Lung (tissue), 12 donors: ENCODE data around the gene SLITRK1. TPM values are rescaled to one million over a fixed set of nuclear protein-coding genes. Genes with fewer than 3 reads are reported as not detected.

Experiments used
- ATAC-seq: fragments of 200-7000 bp; cut with Tn5 transposase; one replicate; pipeline ENCODE4 v1.9.1; 2020; ENCODE audit warnings: moderate number of reproducible peaks; ENCODE audit not compliant: insufficient read depth, low FRiP score
- DNase-seq, 3 donors: peaks; one replicate each; pipeline ENCODE4 v3.0.0-alpha.2; 2013 to 2017
- H3K27ac ChIP-seq, 2 donors: one replicate each; pipeline ENCODE4 v1.5.1; 2013; ENCODE audit warnings: mild to moderate bottlenecking in 2 of 2, moderate library complexity in 2 of 2, control low read depth in 1 of 2, inconsistent platforms in 1 of 2, low read depth in 1 of 2, low read length in 1 of 2
- H3K27me3 ChIP-seq, 3 donors: one replicate each; pipeline ENCODE4 v1.5.1; 2013; ENCODE audit warnings: low read length in 2 of 3; ENCODE audit not compliant: control insufficient read depth in 3 of 3, insufficient read depth in 3 of 3
- H3K36me3 ChIP-seq, 4 donors: one replicate each; pipeline ENCODE4 v1.5.1; 2013; ENCODE audit warnings: low read length in 4 of 4, mild to moderate bottlenecking in 1 of 4, moderate library complexity in 1 of 4; ENCODE audit not compliant: control insufficient read depth in 4 of 4, insufficient read depth in 4 of 4
- H3K4me1 ChIP-seq, 5 donors: one replicate each; pipeline ENCODE4 v1.5.1; 2013; ENCODE audit warnings: low read length in 5 of 5, mild to moderate bottlenecking in 2 of 5, moderate library complexity in 1 of 5; ENCODE audit not compliant: control insufficient read depth in 5 of 5, insufficient read depth in 5 of 5
- H3K4me3 ChIP-seq: one replicate; pipeline ENCODE4 v1.5.1; 2013; ENCODE audit warnings: mild to moderate bottlenecking, control low read depth, moderate library complexity
- H3K9ac ChIP-seq, 2 donors: one replicate each; pipeline ENCODE4 v1.5.1; 2013; ENCODE audit warnings: low read length in 2 of 2, control low read depth in 1 of 2; ENCODE audit not compliant: insufficient read depth in 1 of 2
- H3K9me3 ChIP-seq, 4 donors: one replicate each; pipeline ENCODE4 v1.5.1; 2013; ENCODE audit warnings: low read length in 3 of 4, mild to moderate bottlenecking in 1 of 4, moderate library complexity in 1 of 4; ENCODE audit not compliant: control insufficient read depth in 4 of 4, insufficient read depth in 3 of 4
- WGBS, 2 donors: extraction: QIAGEN DNeasy Blood & Tissue Kit; methylation state at CpG; one replicate each; pipeline ENCODE4 v1.1.7; 2013; 5-methylcytosine and 5-hydroxymethylcytosine counted together
- polyA plus RNA-seq, 2 donors: library from polyadenylated mRNA; stranded (reverse); fragments of 200-250 nt; gene quantifications; one replicate each; pipeline ENCODE4 v1.2.1, GENCODE V29; 2013
- total RNA-seq, 2 donors: library from RNA; depleted of rRNA in 1 of 2; stranded (reverse); fragments of >200 nt in 1 of 2; gene quantifications; one replicate each; pipeline ENCODE4 v1.2.1, GENCODE V29; 2014 to 2021
- TF ChIP-seq, protein P1 (sequence below): IDR thresholded peaks from 2 replicates; pipeline ENCODE4 v1.5.1; 2012; ENCODE audit warnings: mild to moderate bottlenecking; ENCODE audit errors: control extremely low read depth, extremely low read depth
- donor health status: control.
- donor health status: control.
- donor health status: Bipolar disorder and iron deficiency.
- donor health status: healthy.
- donor health status: DM: yes; HTN: yes; CAD: no.

The SLITRK1 gene
- total and polyA plus RNA-seq, 4 donors, result 0.06 TPM; not detected in 3

DNA sequence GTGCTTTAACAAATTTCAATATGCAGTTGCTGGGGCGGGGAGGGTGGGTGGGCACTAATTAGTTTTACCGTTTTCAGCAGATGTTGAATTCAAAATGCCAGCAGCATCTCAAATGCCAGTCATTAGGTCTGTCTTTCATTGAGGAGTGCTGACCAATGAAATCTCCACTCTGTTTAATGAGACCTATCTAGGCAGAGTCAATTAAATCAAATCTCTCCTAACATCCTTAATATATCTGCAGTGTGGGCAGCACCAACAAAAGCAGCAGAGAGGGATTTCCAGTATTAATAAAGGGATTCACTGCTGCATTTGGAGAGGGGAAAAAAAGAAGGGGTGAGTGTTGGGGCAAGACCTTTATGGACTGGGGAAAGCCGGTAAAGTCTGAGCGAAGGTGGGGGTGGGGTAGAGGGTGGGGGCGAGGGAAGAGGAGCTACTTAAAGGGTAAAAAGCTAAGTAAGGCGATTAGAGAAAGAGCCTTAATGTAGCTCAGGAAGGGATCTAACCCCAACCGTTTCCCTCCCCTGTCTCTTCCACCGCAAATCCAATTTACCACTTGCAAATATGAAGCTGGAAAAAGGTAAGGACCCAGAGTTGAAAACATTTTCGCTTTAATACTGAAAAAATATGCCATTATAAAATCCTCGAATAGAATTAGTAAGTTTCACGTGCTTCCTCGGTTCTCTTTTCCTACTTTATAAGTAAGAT, 4.5 kb downstream of the SLITRK1 start:
- TF ChIP-seq, protein P1, sequence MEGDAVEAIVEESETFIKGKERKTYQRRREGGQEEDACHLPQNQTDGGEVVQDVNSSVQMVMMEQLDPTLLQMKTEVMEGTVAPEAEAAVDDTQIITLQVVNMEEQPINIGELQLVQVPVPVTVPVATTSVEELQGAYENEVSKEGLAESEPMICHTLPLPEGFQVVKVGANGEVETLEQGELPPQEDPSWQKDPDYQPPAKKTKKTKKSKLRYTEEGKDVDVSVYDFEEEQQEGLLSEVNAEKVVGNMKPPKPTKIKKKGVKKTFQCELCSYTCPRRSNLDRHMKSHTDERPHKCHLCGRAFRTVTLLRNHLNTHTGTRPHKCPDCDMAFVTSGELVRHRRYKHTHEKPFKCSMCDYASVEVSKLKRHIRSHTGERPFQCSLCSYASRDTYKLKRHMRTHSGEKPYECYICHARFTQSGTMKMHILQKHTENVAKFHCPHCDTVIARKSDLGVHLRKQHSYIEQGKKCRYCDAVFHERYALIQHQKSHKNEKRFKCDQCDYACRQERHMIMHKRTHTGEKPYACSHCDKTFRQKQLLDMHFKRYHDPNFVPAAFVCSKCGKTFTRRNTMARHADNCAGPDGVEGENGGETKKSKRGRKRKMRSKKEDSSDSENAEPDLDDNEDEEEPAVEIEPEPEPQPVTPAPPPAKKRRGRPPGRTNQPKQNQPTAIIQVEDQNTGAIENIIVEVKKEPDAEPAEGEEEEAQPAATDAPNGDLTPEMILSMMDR, result no peak
- H3K4me1 ChIP-seq, result peaks cover 0 to 4% (median 0%) of the 10 kb centered on the region in 5 donors
- no peak overlapping the region for H3K9ac ChIP-seq
- peaks cover 0 to 15% (median 0%) of the 10 kb centered on the region in 4 donors for H3K9me3 ChIP-seq
- peaks cover 0 to 49% (median 40%) of the 10 kb centered on the region in 3 donors for H3K27me3 ChIP-seq
- no peak for ATAC-seq
- H3K27ac ChIP-seq, result no peak overlapping the region
- no peak for DNase-seq
- H3K4me3 ChIP-seq, result no peak overlapping the region
- no peaks in the 10 kb centered on the region for H3K36me3 ChIP-seq
- WGBS, 2 donors, result 32 to 46% methylated on average over 12 of the region's 12 CpGs

DNA sequence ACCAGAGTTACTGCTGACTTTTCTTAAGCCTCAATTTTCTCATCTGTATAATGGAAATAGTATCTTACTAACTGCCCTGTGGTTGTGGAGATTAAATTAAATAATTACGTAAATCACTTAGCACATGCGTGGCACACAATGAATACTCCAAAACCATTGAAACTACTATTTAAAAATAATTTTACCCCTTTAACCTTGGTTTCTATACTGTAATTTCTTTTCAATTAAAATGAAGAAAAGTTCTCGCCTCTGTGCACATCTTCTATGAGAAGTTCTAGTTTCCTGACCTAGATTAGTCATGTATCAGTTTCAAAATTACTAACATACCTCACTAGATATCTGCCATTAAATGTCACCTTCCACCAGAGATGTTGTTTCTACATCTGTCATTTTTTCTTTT, 5.7 kb downstream of the SLITRK1 start:
- H3K4me1 ChIP-seq, result no peaks in the 10 kb centered on the region
- 82 to 91% methylated on average over 3 of the region's 3 CpGs for WGBS, 2 donors
- peaks cover 0 to 15% (median 0%) of the 10 kb centered on the region in 4 donors for H3K9me3 ChIP-seq
- peaks cover 0 to 40% (median 31%) of the 10 kb centered on the region in 3 donors for H3K27me3 ChIP-seq
- no peak overlapping the region for H3K9ac ChIP-seq
- no peaks in the 10 kb centered on the region for H3K36me3 ChIP-seq
- H3K4me3 ChIP-seq, result no peak overlapping the region
- no peak overlapping the region for H3K27ac ChIP-seq
- ATAC-seq (no peak), DNase-seq (no peak)
- TF ChIP-seq, protein P1, result no peak

DNA sequence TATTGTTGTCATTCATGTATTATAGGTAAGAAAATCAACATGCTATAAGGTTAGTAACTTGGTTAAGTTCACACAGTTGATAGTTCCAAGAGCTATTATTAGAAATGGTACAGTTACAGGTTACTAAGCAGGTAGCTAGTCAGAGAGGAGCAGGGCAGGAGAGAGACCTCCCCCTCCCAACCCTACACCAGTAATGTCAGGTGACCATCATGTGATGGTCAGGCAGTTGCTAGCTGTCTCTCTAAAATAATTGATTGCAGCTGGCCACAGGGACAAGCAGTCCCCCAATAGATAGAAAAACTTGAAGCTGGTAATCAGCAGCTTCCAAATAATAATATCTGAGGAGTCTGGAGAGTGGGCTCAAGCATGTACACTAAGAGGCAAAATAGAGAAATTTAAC, 14.6 kb downstream of the SLITRK1 start:
- Histone ChIP-seq H3K27me3 (no peaks in the 10 kb centered on the region), H3K9me3 (peaks cover 0 to 2% (median 0%) of the 10 kb centered on the region in 4 donors), H3K9ac (no peak overlapping the region), H3K36me3 (no peaks in the 10 kb centered on the region), H3K4me3 (no peak overlapping the region), H3K27ac (no peak overlapping the region), H3K4me1 (no peaks in the 10 kb centered on the region)
- DNase-seq (no peak), ATAC-seq (no peak)
- TF ChIP-seq, protein P1, result no peak
